C1 segment of cervical spinal cord (tissue), 14 donors: ENCODE results near the gene FMO4.
"Not testable (repeated sequence)": the region's sequence is repeated elsewhere in the genome, so short reads cannot be mapped to it uniquely, and the experiment has no call there.

Experiments
- DNase-seq, 14 donors: peaks; one replicate each; lab custom pipeline; 2025; lab: John Stamatoyannopoulos, UW

The FMO4 gene

DNA sequence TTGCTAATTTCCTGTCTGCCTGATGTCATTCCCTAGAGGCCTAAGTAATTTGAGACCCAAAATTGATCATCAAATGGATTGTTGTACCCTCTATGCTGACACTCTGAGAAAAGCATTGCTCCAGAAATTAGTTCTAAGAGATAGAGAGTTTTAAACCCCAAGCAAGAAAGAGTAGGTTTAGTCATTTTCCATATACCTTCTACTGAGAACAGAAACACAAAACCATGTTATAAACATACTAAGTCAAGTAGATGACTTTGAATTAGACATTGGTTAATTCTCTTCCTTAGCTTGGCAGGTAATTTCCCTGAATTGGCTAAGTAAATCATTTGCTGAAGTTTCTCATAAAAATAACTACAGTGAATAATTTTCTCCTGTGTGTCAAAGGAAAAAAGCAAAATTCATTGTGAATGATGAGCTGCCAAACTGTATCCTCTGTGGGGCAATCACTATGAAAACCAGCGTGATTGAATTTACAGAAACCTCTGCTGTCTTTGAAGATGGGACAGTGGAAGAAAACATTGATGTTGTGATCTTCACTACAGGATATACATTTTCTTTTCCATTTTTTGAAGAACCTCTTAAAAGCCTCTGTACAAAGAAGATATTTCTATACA lies 20.1 kb downstream of the FMO4 start:
- DNase-seq = no peak

DNA sequence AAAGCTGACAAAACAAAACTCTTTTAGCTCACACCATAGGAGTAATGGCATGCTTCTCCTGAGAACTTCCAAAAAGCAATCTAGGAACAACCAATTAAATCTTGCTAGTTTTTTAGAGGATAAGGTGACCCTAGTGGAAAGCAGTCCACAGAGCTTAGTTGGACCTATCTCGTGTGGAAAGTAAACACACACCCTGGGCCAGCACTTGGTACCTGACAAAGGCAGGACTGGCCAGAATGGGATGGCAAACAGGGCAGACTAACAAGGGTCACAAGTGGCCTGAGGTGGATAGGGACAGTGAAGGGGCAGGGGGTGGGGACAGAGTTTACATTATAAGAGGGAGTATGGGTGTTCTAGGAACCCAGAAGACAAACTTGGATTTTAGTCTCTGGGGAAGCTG lies 22.0 kb downstream of the FMO4 start:
- no peak for DNase-seq

DNA sequence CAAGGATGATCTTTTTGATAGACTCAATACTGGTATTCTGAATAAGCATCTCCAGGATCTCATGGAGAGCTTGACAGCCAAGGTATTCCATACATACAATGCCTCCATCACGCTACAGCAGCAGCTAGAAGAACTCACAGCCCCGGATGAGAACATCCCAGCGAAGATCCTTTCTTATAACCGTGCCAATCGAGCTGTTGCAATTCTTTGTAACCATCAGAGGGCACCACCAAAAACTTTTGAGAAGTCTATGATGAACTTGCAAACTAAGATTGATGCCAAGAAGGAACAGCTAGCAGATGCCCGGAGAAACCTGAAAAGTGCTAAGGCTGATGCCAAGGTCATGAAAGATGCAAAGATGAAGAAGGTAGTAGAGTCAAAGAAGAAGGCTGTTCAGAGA lies 25.4 kb downstream of the FMO4 start:
- not testable (repeated sequence) for DNase-seq

DNA sequence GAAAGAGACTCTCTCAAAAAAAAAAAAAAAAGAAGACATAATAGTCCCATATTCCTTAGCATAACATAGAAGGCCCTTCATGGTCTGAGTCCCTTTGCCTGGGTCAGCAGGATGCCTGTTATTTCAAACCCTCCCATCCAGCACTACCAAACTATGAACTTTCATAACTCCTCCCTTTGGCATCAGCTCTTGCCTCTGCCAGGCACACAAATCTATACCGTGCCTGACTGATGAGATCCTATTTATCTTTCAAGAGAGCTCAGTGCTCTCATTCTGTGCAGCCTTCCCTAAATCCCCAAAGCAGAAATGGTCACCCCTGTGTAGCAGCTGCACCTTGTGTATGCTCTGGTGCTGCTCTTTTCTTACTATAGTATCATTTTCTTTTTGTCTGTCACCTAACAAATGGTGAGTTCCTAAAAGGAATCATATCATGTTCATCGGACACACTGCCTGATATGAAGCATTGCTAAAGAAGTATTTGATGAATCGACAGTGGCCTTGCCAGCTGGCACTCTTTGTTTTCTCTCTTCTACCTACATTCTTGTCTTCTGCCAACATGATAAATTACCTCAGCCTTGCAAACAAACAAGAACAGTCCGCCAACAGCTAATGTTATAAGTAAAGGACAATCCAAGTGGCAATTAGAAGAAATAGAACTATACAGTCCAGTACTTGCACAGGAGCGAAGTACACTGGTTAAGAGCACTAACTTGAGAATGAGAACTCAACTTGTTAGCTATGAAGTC lies 29.9 kb downstream of the FMO4 start:
- no peak for DNase-seq

DNA sequence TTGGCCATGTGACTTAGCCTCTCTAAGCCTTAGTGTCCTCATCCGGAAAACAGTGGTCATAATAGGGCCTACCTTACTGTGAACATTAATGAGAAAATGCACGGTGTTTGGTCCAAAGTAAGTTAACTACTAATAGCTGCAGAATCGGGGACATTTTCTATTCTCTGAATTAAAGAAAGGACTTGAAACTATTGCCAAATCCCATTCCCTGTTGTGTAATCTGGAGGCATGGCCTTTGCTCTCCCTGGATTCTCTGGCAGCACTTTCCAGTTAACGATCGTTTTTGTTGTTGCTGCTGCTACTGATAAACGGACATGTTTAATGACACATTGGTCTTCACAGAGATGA lies 30.5 kb downstream of the FMO4 start:
- DNase-seq = no peak

DNA sequence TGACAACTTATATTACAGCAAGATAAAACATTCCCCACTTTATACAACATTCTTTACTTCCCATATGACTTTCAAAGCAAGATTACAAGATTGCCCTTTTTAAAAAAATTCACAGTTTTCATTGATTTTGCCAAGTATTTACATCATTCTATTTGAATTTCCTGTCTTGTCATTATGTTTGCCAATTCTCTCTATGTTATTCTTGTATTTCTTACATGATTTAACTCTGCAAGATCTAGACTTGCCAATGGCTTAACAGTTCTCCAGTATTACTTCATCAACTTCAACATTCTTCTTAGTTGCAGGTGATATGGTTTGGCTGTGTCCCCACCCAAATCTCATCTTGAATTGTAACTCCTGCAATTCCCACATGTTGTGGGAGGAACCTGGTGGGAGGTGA lies 31.6 kb downstream of the FMO4 start:
- DNase-seq = no peak

DNA sequence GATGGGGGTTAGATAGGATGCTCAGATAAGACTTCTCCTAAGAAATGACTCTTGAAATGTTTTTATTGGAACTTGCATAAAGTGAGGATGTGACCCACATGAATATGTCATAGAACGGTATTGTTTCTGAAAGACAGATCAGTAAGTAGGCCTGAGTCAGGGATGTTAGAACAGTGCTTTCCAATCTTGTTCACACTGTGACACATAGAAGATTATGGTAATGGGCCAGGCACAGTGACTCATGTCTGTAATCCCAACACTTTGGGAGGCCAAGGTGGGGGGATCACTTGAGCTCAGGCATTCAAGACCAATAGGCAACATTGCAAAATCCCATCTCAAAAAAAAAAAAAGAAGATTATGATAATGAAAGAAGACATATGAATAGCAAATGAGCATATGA lies 32.9 kb downstream of the FMO4 start:
- no peak for DNase-seq

DNA sequence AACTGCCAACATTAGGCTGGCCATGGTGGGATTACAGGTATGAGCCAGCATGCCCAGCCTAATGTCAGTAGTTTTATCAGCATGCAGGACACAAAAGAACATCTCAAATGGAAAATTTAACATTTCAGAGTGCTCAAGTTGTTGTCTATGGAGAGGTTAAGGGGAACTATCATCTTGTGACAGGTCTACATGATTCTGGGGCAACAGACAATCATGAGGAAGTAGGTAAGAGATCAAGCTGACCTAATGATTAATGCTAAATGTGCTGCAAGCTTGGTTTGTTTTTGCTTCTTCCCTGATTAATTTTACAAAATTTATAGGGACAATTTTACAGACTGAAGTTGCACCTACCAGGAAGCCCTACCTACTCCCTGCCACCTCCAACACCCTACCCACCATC lies 36.6 kb downstream of the FMO4 start:
- no peak for DNase-seq

DNA sequence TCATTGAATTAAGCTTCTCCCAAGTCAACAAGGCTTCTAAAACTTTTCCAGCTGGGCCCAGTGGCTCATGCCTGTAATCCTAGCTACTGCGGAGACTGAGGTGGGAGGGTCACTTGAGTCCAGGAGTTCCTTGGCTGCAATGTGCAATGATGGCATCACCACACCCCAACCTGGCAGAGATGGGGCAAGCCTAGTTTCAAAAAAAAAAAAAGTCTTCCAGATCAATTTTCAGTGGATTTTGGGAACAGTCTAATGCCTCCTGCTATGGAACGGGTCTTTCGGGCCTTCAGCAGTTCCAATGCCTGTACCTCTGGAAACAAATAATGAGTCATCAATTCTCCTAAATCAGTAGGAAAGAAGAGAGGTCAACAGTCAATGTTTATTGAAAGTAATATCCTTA lies 38.0 kb downstream of the FMO4 start:
- no peak for DNase-seq

DNA sequence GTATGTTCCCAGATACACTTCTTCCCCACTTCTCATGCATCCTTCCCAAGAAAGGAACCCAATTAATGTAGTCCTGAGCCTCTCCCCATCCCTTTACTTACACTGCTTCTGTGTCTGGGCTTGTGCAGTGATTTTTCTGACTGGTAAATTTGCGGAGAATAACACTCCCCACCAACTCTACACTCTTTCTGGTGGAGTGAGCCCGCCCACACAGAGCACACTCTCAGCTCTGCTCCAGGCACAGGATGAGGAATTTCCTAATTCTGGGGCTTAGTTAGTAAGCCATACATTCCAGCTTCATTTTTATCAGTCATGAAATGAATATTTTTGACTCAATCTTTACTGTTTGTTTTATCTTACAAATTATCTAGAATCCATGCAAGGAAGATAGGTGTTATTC lies 38.6 kb downstream of the FMO4 start:
- DNase-seq = no peak

DNA sequence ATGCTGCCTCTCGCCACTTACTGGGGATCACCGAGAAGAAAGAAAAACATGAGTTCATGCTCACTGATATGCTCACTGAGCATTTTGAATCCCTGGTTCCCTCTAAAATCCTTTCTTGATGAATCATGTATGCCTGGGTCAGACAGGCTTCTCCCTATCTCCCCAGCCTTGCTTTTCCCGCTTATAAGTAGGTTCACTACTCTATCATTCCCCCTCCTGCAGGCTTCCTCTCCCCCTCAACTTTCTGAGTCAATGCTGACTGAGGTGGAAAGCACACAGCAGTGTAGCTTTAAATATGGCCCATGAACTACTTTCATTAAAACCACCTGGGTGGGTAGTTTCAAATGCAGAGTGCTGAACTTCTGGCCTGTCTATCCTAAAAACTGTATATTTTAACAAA lies 41.7 kb downstream of the FMO4 start:
- DNase-seq = no peak

DNA sequence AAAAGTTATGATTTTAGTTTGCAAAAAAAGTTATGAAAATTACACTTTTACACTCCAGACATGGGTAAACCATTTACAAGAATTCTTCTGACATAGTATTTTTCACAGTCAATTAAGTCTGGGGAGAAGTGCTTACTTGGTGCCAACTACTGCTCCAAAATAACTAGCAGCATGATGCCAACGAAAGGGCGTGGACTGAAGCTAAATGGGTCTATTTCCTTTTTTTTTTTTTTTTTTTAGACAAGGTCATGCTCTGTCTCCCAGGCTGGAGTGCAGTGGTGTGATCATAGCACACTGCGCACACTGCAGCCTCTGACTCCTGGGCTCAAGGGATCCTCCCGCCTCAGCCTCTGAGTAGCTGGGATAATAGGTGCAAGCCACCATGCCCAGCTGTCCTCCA lies 43.2 kb downstream of the FMO4 start:
- no peak for DNase-seq

DNA sequence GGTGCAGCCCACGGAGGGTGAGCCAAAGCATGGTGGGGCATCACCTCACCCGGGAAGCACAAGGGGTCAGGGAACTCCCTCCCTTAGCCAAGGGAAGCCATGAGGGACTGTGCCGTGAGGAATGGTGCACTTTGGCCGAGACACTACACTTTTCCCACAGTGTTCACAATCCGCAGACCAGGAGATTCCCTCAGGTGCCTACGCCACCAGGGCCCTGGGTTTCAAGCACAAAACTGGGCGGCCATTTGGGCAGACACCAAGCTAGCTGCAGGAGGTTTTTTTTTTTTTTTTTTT lies 45.3 kb downstream of the FMO4 start:
- DNase-seq = not testable (repeated sequence)

DNA sequence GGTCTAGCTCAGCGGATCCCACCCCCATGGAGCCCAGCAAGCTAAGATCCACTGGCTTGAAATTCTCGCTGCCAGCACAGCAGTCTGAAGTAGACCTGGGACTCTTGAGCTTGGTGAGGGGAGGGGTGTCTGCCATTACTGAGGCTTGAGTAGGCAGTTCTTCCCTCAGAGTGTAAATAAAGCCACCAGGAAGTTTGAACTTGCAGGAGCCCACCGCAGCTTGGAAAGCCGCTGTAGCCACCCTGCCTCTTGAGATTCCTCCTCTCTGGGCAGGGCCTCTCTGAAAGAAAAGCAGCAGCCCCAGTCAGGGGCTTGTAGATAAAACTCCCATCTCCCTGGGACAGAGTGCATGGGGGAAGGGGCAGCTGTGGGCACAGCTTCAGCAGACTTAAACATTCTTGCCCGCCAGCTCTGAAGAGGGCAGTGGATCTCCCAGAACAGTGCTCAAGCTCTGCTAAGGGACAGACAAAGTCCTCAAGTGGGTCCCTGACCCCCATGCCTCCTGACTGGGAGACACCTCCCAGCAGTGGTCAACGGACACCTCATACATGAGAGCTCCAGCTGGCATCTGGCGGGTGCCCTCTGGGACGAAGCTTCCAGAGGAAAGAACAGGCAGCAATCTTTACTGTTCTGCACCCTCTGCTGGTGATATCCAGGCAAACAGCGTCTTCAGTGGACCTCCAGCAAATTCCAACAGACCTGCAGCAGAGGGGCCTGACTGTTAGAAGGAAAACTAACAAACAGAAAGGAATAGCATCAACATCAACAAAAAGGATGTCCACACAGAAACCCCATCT lies 45.9 kb downstream of the FMO4 start:
- not testable (repeated sequence) for DNase-seq

DNA sequence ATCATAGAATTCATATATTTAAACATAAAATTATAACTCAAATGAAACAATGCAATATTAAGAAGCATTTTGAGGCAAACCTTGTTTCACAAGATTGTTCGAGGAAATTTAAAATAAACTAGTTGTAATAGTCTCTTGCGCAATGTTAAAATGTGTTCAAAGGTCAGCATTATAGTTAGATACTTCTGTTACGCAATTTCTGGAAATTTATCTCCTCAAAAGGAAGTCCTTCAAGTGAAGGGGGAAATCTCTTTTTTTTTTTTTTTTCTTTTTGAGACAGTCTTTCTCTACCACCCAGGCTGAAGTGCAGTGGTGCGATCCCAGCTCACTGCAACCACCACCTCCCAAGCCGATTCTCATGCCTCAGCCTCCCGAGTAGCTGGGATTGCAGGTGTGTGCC lies 52.1 kb downstream of the FMO4 start:
- no peak for DNase-seq

DNA sequence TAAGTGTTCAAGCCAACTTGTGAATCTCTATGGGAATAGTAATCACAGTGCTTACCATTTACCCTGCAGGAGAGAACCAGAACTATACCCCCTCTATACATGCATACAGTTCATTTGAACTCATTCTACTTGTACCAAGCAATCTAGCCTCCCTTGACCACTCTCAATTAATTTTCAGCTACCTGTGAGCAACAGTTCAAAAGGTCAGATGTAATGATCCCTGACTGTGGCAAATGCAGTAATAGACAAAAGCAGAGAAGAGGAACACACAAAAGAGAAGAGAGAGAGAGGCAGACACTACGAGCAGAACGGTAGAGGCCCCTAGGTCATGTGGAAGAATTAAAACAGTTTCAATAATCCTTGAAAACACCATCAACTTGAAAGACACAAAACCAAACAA lies 52.8 kb downstream of the FMO4 start:
- no peak for DNase-seq

DNA sequence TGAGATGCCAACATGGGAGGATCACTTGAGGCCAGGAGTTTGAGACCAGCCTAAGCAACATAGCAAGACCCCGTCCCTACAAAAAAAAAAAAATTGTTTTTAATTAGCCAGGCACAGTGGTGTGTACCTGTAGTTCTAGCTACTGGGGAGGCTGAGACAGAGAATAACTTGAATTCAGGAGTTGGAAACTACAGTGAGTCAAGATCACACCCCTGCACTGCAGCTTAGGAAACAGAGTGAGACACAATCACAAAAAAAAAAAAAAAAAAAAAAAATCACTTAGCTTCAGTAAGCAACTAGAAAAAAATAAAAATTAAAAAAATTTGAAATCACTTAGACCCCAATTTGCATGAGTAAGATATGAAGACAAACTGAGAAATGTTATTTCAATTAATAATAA lies 53.5 kb downstream of the FMO4 start:
- DNase-seq = no peak

DNA sequence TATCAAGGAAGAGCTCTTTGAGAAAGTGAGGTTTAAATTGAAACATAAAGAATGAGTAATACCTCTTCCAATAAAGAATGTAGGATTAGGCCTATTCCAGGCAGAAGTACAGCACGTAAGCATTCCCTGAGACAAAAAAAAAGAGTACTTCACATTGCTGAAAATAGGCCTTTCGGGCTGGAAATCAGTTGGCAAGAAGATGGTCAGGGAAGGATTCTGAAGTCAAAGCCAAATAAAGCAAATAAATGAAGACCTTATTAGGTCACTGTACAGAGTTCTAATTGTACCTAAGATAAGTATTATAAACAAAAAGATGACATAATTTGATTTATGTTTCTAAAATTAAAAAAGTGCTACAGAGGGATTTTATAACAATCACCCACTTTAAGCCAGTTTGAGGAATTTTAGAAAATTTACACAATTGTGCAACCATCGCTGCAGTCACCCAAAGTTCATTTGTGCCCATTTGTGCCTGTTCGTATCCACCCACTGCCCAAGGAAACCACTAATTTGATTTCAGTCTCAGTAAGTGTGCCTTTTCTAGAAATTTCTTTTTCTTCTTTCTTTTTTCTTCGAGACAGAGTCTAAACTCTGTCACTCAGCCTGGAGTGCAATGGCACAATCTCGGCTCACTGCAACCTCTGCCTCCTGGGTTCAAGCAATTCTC lies 58.6 kb downstream of the FMO4 start:
- DNase-seq = no peak

DNA sequence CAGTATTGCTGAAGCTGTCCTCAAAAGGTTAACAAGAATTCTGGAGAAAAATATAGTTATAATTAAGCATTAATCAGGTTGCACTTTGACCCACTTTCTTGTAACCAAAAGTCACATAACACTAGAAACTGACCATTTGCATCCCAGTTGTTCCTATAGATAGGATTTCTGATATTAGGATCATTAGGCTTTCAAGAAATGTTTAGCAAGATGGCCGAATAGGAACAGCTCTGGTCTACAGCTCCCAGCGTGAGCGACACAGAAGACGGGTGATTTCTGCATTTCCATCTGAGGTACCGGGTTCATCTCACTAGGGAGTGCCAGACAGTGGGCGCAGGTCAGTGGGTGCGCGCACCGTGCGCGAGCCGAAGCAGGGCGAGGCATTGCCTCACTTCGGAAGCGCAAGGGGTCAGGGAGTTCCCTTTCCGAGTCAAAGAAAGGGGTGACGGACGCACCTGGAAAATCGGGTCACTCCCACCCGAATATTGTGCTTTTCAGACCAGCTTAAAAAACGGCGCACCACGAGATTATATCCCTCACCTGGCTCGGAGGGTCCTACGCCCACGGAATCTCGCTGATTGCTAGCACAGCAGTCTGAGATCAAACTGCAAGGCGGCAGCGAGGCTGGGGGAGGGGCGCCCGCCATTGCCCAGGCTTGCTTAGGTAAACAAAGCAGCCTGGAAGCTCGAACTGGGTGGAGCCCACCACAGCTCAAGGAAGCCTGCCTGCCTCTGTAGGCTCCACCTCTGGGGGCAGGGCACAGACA lies 59.6 kb downstream of the FMO4 start:
- DNase-seq = not testable (repeated sequence)

DNA sequence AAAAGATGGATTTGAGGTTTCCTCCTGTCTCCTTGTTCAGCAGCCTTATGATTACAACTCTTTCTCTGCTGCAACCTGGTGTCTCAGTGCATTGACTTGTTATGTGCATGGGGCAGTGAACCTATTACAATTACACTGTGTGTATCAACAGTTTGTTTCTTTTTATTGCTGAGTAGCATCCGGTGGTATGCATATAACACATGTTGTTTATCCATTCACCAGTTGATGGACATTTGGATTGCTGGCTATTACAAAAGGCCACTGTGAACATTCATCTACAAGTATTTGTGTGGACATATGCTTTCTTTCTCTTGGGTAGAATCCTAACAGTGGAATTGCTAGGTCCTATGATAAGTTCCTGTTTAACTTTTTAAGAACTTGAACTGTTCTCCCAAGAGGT lies 65.9 kb downstream of the FMO4 start:
- no peak for DNase-seq

DNA sequence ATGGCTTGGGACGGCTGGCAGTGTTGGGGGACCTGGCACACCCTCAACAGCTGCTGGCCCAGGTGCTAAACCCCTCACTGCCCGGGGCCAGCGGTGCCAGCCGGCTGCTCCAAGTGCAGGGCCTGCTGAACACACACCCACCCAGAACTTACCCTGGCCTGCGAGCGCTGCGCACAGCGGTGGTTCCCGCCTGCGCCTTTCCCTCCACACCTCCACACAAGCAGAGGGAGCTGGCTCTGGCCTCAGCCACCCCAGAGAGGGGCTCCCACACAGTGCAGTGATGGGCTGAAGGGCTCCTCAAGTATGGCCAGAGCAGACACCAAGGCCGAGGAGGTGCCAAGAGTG lies 67.9 kb downstream of the FMO4 start:
- DNase-seq = no peak

DNA sequence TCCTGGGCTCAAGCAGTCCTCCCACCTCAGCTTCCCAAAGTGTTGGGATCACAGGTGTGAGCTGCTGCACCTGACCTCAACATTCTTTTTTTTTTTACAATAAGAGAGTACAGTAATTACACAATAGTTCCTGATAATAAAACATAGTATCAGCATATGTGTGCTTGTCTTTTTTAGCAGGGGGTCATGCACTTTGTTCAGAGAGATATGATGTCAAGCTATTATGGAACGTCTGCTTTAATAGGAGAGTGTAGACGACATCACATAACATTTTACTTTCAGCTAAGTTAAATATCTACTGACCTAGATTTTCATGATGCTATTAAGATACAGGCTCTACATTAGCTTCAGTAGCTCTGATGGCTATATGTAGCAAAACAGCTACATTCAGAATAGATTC lies 70.5 kb downstream of the FMO4 start:
- DNase-seq = no peak
